ENCODE data around the gene ZNF518B.
"Not testable (repeated sequence)": the region's sequence is repeated elsewhere in the genome, so short reads cannot be mapped to it uniquely, and the experiment has no call there.

ZNF518B gene

DNA sequence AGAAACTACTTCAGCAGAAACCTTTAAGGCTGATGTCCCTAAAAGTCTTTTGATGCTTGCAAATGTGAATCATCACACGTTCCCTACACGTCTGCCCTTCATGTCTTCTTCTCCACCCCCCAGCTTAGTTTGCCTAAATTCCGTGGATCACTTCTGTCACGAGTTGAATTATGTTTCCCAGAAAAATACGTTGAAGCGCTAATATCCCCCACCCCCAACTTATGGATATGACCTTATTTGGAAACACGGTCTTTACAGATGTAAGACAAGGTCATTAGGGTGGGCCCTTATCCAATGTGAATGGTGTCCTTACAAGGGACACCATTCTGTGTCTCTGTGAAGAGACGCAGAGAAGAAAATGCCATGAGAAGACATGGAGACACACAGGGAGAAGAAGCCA, 2.1 kb upstream of the ZNF518B start:
- in situ Hi-C loops (cut with MboI; ENCODE audit: low pct_unique_long_range_greater_than_20kb, low sequenced_read_pairs), result no loop called here
- DNase-seq, result no peak

DNA sequence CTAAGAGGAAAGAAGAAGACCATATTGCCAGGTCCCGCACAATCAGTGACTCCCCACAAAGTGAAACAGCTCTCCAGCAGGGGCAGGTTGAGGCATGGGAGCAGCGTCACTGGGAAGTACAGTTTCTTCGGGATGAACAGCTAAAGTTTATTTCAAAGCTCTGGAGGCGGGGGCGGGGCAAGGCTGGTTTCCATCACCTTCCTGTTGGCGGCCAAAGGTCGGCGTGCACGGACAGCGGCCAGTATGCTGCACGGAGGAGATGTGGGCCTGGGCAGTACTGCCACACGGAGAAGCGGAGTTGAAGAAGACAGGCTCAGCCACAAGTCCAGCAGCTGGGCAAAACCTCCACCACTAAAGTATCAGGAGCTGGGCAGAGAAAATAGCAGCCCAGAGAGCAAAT, 951 bp upstream of the ZNF518B start:
- no peak for DNase-seq
- in situ Hi-C loops (cut with MboI; ENCODE audit: low pct_unique_long_range_greater_than_20kb, low sequenced_read_pairs), result no loop called here

DNA sequence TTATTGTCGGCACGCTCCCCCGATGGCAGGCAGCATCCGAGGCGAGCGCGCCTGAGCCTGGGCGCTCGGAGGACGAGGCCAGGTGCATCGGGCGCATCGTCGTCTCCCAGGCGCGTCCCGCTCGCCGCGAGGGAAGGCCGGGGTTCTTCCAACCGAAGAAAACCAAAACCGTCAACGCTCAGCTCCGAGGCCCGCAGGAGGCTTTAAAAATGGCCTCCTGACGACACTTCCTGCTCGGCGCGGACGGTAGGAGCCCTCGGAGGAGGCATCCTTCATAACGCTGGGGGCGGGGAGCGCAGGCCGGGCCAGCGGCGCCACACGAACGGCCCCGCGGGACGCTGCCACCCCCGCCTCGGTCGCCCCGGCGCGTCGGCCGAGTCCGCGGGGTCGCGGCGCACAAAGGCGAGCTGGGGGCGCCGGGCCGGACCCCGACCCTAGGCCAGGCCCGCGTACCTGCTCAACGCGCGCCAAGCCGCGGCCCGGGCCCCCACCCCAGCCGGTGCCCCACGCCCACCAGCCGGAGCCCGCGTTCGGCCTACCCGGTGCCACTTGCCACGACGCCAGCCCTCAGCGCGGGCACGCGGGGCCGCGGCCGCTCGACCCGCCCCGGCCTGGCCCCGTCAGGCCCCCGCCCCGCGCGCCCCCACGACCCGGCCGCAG, 501 bp downstream of the ZNF518B start:
- DNase-seq, result no peak
- in situ Hi-C loops (cut with MboI; ENCODE audit: low pct_unique_long_range_greater_than_20kb, low sequenced_read_pairs), result no loop called here

DNA sequence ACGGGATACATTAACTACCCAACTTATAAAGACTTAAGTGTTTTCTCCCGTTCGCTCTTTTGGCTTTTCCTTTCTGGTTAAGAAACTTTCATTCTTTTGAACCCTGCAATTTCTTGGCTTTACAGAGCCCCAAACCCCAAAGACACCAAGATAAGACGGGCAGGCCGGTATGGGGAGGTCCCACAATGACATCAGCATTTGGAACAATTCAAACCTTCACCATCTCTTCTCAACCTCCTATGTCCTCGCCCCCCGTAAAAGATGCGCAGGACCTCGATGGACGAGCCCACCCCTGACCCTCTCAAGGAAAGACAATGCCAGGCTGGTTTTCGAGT, 999 bp downstream of the ZNF518B start:
- no peak for DNase-seq
- in situ Hi-C loops (cut with MboI; ENCODE audit: low pct_unique_long_range_greater_than_20kb, low sequenced_read_pairs), result no loop called here

DNA sequence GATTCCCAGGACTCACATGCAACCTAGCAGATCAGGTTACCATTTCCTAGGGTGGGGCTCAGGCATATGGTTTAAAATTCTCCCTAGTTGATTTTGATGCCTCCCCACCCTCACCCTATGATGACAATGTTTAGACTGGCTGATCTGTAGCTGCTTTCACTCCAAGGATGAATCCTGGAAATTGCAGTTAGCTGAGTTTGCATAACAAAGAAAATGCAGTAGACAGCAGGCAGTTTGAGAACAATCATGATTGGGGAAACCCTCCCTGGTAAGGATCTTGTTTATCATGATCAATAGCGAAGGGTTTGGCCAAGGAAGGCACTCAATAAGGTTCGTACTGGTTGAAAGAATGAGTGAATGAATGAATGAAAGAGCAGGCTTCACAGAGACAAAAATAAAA, 2.1 kb downstream of the ZNF518B start:
- no peak for DNase-seq
- in situ Hi-C loops (cut with MboI; ENCODE audit: low pct_unique_long_range_greater_than_20kb, low sequenced_read_pairs), result no loop called here

DNA sequence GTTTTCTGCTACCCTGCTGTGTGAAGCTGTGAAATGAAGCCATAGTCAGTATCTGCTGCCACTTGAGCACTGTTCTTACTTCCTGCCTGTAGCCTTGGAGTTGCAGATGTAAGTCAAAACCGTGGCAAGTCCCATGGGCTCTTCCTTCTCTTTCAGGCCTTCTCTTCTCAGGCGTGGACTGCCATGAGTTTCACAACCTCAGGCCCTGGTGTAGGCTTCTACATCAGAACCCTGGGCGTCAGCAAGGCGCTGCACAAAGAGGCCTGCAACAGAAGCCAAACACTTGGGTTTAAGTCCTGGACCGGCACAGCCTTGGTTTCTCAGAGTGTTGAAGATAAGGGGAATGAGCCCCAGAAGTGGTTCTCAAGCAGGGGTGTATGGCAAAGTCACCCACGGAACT, 2.5 kb downstream of the ZNF518B start:
- DNase-seq, result no peak
- in situ Hi-C loops (cut with MboI; ENCODE audit: low pct_unique_long_range_greater_than_20kb, low sequenced_read_pairs), result no loop called here

DNA sequence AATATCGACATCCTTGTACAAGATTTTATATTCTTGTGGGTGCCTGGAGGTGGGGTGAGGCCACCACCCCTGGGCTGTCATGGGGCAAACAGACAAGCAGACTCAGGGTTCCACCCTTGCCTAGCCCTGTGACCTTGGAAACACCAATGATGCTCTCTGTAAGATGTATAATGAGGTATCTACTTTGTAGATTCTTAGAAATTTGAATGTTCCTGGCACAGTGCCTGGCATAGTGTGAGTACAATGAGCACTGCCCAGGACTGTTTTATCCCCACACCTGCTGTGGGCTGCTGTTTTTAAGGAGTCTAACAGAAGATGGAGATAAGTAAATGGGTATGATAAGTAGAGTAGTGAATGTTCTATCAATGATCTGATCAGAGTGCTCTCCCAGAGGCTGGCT, 3.1 kb downstream of the ZNF518B start:
- no peak for DNase-seq
- in situ Hi-C loops (cut with MboI; ENCODE audit: low pct_unique_long_range_greater_than_20kb, low sequenced_read_pairs), result no loop called here

DNA sequence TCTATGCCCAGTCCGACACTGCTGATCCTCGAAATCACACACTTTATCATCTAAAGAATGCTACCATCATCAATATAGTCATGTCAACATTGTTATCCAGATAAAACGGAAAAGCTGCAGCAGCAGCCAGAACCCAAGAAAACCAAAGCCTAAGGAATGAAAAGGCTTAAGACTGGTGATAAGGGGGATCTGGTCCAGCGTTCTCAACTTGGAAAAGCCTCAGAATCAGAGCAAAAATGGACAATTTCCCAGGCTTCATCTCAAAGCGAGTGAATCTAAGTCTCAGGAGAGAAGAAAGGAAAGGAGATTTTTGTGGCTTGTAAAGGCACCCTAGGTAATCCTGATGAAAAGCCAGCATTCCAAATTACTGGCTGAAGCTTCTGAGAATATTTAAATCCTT, 8.2 kb downstream of the ZNF518B start:
- in situ Hi-C loops (cut with MboI; ENCODE audit: low pct_unique_long_range_greater_than_20kb, low sequenced_read_pairs), result no loop called here

DNA sequence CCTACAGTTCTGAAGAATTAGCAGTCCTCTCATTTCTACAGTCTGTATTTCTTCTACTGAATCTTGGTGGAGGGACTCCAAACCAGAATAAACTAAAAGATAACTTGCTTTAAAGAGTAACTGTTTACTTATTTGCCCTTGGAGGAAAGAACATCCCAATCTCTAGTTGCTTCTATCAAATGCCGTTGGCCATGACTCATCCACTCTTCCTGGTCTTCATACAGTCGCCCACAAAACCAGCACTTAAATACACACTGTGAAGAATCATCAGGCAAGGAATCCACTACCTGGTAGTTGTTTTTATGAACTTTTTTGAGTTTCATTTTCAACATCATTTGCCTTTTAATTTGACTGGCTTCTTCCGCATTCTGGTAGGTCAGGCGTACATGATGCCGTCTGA, 14.2 kb downstream of the ZNF518B start:
- DNase-seq, result no peak
- in situ Hi-C loops (cut with MboI; ENCODE audit: low pct_unique_long_range_greater_than_20kb, low sequenced_read_pairs), result no loop called here

More for the DNA sequence above, 8.2 kb downstream of the ZNF518B start:
- DNase-seq, result no peak

DNA sequence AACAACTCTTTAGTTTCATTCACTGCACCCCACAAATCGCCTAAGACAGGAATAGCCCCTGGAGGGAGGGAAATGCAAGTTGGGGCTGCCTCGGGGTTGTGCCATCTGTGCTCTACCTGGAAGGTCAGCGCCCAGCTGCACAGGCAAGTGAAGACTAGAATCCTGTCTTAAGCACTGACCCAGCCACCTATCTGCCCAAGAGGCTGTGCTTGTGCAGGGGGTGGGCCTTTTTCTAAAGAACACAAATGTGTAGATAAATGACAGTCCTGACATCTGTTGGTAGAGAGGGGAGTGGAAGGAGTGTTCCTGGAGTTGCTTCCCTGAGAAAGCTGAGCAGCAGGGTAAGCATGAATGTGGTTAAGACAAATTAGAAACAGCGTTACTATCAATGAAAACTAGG, 15.7 kb downstream of the ZNF518B start:
- in situ Hi-C loops (cut with MboI; ENCODE audit: low pct_unique_long_range_greater_than_20kb, low sequenced_read_pairs), result no loop called here
- DNase-seq, result no peak

DNA sequence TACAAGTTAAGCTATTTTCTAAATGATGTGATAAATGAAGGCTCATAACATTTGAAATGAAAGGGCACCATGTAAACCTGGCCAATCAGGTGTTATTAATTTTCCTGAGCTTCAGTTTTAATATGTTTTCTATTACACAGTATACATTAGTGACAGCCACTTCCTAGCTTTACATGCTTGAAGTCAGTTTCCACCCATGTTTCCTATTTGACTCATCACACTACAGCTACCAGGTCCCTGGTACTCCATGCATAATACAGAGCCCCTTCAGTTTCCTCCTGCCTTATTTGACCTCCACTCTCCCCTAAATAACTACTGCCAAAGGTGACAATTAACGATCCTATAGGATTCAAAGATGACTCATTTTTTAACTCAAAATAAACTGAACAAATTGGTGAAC, 18.3 kb downstream of the ZNF518B start:
- in situ Hi-C loops (cut with MboI; ENCODE audit: low pct_unique_long_range_greater_than_20kb, low sequenced_read_pairs), result no loop called here
- no peak for DNase-seq

DNA sequence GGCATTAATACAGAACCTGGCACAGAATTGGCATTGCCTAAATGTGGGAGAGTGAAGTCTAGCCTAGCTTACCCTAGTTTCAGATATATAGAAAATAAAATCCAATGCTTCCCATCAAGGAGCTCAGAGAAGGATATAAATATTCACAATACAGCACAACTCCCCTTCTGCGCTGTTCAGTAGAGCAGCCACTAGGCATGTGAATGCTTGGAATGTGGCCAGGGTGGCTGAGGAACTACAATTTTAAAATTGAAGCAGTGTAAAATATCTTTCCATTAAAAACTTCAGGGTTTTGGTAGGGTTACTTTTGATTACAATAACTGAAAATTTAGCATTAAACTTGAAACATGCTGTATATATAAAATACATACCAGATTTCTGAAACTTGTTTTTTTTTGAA, 19.5 kb downstream of the ZNF518B start:
- DNase-seq, result no peak
- in situ Hi-C loops (cut with MboI; ENCODE audit: low pct_unique_long_range_greater_than_20kb, low sequenced_read_pairs), result no loop called here

DNA sequence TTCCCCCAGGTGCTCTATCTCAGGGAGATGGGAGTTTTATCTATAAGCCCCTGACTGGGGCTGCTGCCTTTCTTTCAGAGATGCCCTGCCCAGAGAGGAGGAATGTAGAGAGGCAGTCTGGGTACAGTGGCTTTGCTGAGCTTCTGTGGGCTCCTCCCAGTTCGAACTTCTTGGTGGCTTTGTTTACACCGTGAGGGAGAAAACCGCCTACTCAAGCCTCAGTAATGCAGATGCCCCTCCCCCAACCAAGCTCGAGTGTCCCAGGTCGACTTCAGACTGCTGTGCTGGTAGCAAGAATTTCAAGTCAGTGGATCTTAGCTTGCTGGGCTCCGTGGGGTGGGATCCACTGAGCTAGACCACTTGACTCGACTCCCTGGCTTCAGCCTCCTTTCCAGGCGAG, 29.5 kb downstream of the ZNF518B start:
- DNase-seq; in situ Hi-C loops (cut with MboI; ENCODE audit: low pct_unique_long_range_greater_than_20kb, low sequenced_read_pairs): not testable (repeated sequence)

DNA sequence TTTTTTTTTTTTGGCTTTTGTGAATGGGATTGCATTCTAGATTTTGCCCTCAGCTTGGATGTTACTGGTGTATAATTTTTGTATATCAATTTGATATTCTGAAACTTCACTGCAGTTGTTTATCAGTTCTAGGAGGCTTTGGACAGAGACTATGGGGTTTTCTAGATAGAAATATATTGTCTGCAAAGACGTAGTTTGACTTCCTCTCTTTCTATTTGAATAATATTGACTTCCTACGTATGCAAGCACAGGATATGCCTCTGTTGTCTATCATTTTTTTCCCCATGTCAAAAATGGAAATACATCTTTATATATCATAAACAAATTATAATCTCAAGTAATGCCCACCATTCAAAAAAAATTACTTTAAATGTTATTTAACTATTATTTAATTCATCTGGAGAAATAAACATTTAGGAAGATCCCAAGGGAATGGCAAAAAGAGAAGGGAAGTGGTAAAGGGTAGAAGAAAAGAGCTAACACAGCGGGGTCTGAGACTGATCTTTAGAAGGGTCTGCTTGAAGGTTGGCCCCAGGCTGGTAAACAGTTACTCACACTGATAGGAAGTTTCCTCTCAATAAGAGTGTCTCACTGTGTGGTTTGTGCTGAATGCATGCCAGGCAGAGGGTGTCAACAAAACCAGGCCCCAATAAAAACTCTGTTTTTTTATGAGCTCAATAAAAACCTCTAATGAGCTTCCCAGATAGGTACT, 35.7 kb downstream of the ZNF518B start:
- in situ Hi-C loops (cut with MboI; ENCODE audit: low pct_unique_long_range_greater_than_20kb, low sequenced_read_pairs), result no loop called here
- no peak for DNase-seq

DNA sequence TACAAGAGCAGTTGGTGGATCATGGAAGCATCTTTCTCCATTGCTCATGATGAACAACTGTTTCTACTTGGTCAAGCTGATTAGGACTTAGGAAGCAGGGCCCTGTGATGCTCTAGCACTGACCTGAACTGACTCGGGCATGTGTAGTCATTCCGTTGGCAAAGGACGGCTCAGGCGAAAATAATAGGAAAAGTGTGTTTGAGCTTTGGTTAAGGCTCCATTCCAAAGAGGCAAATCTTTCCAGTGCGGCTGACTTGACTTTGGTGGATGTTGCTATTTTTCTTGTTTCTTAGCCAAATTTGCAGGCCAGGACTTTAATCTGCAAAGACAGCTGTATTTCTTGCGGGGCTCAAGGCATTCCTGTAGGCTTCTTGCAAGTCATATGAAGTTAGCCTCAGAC, 39.5 kb downstream of the ZNF518B start:
- in situ Hi-C loops (cut with MboI; ENCODE audit: low pct_unique_long_range_greater_than_20kb, low sequenced_read_pairs), result no loop called here
- DNase-seq, result no peak

DNA sequence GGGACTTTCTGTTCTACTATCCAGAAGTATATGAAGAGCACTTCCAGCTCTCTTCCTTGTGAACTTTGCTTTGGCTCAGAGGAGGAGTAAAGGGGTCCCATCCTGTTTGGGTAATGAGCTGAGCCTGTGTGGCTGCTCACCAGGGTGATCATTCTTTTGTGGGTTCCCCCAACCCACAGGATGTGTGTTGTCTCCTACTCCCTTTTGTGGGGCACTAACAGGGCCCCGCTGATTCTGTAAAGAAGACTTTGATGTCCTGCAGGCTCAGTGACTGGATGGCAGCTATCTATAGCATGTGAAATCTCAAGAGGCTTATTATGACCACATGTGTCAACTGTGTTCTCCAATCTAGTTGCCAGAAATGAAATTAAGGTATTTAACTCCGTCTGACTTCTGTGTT, 40.8 kb downstream of the ZNF518B start:
- no peak for DNase-seq
- in situ Hi-C loops (cut with MboI; ENCODE audit: low pct_unique_long_range_greater_than_20kb, low sequenced_read_pairs), result no loop called here

DNA sequence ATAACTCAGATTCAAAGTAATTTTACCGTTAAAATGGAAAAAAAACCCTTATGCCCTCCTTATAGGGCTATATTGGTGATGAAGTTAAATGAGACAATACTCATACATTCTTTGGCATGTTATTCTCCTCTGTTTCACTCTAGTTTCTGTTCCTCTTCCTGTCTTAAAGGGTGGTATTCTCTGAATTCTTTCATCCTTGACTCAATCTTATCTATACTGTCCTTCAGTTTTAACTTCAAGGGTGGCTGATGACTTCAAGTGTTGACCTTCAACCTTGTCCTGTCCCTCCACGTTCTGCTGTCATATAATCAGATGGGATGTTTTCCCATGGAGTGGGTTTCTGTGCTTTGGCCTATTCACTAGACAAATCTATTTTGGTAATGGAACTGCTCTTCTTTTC, 44.0 kb downstream of the ZNF518B start:
- in situ Hi-C loops (cut with MboI; ENCODE audit: low pct_unique_long_range_greater_than_20kb, low sequenced_read_pairs), result no loop called here
- no peak for DNase-seq

DNA sequence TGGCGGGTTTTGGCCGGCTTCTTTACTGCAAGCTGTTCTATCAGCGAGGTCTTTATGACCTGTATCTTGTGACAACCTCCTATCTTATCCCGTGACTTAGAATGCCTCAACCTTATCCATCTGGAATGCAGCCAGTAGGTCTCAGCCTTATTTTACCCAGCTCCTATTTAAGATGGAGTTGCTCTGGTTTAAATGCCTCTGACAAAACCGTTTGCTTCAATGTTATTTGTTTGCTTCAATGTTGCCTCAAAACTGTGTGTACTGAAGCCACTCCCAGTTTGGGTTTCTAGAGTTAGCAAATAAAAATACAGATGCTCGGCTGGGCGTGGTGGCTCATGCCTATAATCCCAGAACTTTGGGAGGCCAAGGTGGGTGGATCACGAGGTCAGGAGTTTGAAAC, 51.6 kb downstream of the ZNF518B start:
- DNase-seq, result no peak
- in situ Hi-C loops (cut with MboI; ENCODE audit: low pct_unique_long_range_greater_than_20kb, low sequenced_read_pairs), result loop anchor here (10.0 kb wide), 1 partner anchor 241 kb away; no protein-coding TSS in a partner anchor

DNA sequence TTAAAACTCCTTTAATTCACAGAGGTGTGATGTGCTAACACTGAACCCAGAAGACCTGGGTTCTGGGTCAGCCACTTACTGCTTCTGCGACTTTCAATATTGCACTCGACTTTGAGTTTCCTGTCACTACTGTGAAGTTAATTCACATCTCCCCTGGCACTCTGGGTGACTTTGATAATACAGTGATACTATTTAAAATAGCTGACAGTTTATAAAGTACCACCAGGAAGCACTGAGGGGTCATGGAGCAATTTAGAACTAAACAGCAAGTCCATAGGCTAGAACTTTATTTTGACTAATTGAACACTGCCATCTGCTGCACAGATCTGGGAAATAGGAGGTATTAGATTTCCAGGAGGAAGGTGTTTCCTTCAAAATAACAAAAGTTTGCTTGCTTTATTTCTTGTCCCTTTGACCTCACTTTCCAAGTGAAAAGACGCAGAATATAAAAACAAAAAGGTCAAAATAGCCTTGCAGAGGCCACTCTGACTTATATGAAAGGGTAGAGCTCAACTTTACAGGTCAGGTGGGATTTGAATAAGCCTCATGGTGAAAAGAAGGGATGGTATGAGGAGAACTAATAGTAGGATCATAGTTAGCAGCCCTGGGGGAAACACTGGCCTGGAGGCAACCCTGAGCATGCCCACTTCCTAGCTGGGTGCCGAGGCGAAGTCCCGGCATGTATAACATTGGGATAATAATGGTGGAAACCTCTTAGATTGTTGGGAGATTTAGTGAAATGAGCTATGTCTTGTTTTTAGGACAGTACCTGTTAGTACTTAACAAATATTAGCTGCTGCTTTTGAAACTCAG, 53.4 kb downstream of the ZNF518B start:
- peak; percentile 55 for DNase-seq
- in situ Hi-C loops (cut with MboI; ENCODE audit: low pct_unique_long_range_greater_than_20kb, low sequenced_read_pairs), result loop anchor here (10.0 kb wide), 1 partner anchor 239 kb away; no protein-coding TSS in a partner anchor

DNA sequence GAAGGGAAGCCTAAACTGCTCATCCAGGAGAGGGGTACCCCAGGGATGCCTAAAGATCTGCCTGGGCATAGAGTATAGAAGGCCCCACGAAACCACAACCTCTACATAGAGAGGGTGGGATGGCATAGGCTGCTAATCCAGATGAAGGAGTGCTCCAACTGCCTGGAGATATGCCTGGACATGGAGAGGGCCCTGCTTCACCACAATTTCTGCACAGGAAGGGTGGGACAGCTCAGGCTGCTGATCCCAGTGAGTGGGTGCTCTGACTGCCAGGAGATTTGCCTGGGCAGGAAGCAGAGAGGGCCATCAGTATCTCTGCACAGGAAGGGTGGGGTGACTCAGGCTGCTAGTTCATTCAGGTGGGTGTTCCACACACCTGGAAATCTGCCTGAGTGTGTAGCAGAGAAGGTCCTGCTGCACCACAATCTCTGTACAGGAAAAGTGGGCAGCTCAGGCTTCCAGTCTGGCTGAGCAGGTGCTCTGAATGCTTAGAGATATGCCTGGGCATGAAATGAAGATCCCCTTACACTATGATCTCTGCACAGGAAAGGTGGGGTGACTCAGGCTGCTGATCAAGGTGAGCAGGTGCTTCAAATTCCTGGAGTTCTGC, 61.1 kb downstream of the ZNF518B start:
- in situ Hi-C loops (cut with MboI; ENCODE audit: low pct_unique_long_range_greater_than_20kb, low sequenced_read_pairs), result no loop called here
- no peak for DNase-seq

Measured in KBM-7 (cell line).